ENCODE measurements around the gene WDR82.
A peak's percentile ranks its signal among the peaks of the same experiment; 100 is the strongest.

WDR82 gene

DNA sequence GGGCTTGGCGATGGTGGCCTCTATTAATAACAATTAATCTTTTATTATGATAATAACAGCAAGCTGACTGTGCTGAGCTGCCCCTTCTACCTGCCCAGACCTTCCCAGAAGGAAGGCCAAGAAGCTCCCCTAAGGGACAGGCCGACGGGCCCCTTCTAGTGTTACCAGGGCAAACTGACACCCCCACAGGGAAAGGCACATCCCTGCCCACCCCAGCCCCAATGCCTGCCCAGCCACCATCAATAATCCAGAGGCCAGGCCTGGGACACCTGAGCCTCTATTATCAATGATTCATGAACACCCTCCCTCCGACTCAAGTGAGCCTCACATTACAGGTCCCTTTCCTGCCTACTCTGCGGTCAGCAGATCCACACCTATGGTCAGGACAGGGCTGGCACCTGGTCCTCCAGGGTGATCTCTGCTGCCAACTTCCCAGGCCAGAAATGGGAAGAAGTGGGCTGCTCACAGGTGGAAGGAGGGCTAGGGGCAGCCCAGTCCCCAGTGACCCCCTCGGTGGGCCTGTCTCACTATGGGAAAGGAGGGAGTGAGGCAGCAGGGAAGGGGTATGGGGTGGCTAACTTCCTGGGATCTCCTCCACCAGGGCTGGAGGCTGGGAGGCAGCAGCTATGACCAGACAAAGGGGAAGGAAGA lies 41.3 kb downstream of the WDR82 start:
- DNase-seq (ENCODE audit: low read depth) = no peak

DNA sequence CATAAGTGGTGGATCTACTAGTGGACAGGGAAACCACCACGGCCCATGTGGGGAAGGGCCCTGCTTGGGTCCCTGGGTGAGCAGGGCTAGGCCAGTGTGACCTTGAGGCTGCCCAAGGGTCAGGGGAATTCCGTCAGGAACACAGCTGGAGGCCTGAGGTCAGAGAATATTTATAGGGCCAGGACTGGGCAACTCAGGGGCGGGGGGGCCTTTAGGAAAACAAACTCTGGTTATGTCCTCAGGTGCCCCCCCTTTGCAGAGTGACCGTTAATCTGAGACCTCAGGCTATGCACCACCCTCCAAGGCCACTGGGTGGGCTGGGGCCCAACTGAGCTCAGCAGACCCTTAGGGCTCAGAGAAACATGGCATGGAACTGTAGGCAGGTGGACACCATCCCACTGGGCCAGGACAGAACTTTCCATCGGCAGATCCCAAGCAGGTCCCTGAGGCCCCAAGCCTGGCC lies 42.0 kb downstream of the WDR82 start:
- DNase-seq (ENCODE audit: low read depth) = no peak

DNA sequence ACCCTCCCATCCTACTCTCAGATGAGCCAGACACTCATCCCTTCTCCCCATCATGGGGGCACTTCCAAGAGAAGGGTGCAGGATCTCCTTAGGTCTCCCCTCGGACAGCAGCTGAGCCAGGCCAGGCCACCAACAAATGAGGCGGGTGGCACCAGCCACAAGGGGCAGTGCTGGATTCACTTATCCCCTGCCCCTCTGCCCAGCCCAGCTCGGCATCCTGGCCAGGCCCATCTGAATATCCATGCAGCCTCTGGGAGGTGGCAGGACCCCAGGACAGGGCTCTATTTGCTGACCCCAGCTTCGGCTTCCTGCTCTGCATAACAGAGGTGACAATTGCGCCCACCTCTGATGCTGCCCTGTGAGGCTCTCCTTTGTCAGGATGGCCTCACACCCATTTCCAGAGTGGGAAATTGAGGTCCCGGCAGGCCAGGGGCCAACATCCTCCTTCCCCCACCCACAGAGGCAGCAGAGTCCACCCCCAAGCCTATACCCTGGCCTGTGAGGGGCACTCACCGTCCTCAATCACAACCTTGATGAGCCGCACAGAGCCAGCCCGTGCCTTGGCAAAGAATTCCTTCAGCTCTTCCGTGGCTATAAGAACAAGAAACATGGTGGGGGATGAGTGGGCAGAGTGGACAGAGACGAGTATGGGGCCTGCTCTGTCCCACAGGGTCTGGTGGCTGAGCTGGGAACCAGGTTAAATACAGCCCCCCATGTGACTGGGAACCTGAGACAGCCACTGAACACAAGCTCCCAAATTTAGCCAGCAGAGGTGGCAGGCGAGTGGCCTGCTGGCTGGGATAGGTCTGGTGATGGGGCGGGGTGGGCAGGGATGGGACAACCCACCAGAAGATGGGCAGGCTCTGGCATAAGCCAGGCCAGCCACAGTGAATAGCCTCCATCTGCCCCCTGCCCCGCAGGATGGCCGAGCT lies 43.7 kb downstream of the WDR82 start:
- no peak for DNase-seq (ENCODE audit: low read depth)

DNA sequence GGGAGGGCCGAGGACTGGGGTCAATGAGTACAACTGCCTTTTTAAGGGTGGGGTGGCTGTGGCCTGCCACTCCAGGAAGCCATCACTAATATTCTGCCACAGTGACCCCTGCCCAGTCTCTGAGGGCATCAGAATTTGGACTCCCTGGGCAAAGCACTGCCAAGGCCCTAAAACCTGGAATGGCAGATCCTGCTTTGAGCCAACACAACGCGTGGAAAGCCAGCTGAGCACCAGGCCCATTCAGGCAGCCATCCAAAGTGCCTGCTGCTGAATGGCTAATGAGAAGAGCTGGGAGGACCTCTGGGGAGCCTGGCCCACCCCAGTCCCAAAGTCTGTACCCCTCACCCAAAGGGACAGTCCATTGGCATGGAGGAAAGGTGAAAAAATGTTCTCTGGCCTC lies 44.5 kb downstream of the WDR82 start:
- DNase-seq (ENCODE audit: low read depth) = no peak

DNA sequence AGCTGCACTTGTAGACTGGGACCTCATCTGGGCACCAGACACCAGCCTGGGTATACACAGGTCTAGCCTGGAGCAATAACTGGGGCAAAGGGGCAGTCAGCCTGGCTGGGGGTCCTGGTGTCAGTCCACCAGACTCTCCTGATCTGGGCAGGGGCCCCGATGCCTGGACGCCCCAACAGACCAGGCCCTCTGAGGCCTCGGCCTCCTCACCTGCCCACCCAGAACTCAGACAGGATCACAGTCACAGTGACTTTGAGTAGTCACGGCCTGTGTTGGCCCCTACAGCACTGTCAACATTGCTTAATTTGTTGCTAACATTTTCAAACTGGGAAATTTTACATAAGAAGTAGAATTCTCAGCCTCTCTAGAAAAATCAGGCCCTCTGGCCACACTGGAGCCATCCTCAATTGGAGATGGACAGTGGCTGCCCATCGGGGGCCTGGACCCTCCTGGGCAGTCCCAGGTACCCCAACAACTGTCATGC lies 45.3 kb downstream of the WDR82 start:
- no peak for DNase-seq (ENCODE audit: low read depth)

DNA sequence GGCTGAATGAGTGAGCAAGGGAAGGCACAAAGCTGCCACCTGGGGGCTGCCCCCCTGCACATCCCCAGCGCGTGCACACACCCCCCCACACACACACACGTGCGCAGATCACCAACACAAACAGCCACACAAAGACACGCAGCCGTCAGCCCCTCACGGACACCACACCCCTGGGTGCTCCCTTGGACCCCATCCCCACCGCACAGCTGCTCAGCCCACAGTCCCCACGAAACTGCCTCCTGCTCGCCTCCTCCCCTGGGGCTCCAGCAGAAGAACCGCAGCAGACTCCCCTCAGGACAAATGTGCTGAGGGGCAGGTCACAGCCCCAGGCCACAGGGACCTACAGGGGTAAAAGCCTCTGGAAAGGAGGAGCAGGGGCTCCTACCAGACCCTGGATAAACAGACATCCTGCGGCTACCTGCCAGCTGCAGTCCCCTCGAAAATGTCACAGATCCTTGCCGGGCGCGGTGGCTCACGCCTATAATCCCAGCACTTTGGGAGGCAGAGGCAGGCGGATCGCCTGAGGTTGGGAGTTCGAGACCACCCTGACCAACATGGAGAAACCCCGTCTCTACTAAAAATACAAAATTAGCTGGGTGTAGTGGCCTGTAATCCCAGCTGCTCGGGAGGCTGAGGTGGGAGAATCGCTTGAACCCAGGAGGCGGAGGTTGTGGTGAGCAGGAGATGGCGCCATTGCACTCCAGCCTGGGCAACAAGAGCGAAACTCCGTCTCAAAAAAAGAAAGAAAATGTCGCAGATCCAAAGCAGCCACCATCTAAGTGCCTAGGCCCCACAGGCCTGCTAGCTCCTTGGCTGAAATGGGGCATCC lies 46.0 kb downstream of the WDR82 start:
- DNase-seq (ENCODE audit: low read depth) = no peak

DNA sequence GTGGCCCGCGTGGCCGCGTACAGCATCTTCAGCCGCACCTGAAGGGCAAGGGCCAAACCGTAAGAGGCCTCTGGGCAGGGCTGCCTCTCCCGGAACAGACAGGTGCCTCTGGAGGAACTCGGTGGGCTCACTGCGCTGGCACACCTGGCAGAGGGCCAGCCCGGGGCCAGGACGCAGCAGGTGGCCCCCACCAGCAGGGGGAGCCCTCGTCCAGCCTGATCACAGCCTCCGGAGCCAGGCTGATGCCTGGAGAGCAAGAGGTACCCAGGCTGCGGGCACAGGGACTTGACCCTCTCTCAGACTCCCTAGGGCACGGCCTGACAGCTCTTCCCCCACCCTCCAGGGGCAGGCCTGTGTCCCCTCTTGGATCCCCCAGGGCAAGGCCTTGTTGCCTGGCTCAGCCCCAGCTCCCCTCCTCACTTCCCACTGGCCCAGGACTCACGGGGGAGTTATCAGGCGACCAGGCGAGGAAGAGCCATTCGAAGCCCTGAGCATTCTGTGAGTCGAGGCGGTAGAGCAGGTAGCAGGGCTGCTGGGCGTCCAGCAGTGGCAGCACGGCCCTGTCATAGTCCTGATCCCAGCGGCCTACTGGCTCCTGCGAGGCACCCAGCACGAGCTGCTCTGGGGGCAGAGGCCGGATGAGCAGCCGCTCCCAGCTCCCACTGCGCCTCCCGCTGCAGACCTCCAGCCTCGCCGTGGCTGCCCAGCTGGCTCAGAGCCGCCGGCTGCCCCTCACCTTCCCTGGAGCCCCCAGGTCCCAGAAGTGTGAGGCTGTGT lies 46.8 kb downstream of the WDR82 start:
- DNase-seq (ENCODE audit: low read depth) = peak; percentile 74

DNA sequence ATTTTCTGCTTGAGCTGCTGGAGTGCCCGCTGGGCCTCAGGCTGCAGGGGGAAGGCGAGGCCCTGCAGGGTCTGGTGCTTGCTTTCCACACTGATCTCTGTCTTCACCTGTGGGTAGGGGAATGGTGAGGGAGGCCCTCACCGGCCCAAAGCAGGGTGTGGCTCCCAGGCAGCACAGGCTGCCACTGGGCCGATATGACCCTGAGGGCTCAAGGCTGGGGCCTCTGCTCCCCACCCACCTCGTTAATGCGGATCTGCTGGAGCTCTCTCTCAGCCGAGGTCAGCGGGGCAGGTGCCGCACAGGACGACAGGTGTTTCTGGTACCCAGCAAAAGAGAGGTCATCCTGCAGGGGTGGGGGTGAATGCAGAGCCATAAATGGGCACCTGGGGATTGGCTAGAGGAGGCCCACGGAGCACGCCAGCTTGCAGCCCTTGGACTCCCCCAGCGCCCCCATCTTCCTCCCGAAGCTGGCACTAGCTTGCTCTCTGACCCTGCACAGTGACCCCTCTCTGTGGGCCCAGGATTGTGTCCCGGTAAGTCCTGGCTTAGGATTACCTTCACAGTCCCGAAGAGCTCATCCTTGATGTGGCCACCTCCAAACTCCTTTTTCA lies 47.5 kb downstream of the WDR82 start:
- no peak for DNase-seq (ENCODE audit: low read depth)

DNA sequence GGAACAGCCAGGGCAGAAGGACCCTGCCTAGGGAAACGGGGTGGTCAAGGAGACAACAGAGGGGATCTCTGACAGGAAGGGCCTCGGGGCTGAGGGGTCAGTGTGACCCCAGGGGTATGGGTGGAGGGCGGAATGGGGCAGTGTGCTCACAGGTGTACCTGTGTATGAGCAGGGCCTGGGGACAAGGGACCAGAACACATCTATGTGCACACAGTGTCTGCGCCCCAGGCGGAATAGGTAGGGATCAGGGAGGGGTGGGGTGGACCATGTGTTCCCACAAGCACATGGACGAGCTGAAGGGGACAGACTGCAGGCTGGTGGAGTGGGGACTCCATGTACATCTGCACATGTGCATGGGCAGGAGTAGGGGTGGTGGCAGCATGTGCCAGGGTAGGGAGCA lies 48.0 kb downstream of the WDR82 start:
- DNase-seq (ENCODE audit: low read depth) = no peak

DNA sequence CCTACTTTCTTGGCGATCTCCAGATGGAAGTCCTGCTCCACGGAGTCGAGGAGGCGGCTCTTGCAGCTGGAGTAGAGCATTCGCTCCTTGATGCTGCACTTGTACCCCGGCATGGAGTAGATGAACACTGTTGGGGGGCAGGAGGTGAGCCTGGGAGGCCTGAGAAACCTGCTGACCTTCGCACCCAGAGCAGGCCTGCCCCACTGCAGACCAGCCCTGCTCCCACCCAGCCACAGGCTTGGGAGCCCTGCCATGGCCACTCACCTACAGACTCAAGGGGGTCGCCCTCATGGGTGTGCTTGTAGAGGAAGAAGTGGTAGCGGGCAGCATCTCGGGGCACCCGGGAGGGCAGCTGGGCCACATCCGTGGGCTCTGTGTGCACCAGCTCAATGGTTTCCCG lies 48.8 kb downstream of the WDR82 start:
- DNase-seq (ENCODE audit: low read depth) = no peak

DNA sequence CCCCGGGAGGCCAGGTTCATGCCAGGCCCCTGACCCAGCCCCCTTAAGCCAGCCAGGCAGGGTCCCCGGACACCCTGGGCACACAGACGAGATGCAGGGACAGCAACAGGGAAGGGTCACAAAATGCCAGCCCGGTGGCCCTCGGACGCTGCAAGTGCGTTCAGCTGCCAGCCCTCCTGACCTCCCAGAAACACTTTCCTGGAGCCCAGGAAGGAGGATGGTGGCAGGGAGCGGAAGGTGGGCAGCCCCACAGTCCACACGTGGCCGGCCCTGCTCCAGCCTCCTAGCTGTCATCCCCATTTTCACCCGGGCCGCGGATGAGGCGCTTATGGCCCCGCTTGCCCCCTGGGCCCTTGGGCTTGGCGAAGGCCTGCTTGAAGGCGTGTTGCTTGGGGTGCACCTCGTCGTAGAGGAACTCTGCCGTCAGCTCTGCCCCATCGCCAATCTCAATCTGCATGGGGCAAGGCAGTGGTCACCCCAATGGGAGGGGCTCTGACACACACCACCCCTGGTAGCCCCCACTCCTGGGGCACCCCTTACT lies 49.6 kb downstream of the WDR82 start:
- no peak for DNase-seq (ENCODE audit: low read depth)

DNA sequence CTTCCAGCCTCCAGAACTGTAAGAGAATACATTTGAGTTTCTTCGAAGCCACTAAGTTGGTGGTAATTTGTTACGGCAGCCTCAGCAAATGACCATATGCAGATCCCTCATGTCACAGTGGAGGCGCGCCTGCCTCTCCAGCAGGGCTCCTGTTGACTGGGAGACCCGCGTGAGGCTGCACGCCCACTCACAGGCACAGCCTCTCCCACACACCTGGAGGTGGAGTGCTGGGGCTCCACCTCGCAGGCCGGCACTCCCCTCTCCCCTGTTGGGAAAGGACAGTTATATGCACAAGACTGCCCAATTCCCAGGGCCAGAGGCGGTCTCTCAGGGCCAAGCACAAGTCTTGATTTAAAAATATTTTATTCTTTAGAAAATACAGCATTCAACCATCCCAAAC lies 50.2 kb downstream of the WDR82 start:
- no peak for DNase-seq (ENCODE audit: low read depth)

DNA sequence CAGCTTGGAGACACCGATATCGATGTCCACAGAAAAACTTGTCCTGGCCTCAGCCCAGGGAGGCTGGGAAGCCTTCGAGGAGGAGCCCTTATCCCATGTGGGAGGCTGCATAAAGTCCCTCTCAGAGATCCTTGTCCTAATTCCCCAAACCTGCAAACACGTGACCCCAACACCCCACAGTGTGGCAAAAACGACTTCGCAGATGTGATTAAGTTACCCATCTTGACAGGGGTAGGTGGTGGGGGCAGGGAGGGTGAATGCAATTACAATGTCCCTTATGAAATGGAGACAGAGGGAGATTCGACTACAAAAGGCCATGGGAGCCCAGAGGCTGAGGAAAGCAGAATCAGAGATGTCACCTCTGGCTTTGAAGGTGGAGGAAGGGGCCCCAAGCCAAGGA lies 50.7 kb downstream of the WDR82 start:
- DNase-seq (ENCODE audit: low read depth) = no peak

DNA sequence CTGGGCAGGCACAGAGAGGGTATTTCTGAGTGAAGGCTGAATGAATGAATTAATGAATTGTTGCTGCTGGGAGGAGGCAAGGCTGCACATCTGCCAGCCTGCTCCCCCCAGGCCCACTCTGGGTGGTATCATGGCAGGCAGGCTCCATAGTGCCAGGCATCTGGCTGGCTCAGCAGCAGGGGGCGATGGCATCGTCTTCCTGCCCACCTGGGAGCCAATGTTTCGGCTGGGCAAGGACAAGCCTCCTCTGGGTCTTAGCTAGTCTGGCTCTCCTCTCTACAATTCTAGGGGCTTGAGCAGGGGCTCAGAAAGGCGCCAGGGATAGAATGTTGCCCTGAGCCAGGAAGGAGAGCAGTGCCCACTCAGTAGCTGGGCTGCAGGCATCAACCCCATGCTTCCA lies 51.3 kb downstream of the WDR82 start:
- DNase-seq (ENCODE audit: low read depth) = no peak

DNA sequence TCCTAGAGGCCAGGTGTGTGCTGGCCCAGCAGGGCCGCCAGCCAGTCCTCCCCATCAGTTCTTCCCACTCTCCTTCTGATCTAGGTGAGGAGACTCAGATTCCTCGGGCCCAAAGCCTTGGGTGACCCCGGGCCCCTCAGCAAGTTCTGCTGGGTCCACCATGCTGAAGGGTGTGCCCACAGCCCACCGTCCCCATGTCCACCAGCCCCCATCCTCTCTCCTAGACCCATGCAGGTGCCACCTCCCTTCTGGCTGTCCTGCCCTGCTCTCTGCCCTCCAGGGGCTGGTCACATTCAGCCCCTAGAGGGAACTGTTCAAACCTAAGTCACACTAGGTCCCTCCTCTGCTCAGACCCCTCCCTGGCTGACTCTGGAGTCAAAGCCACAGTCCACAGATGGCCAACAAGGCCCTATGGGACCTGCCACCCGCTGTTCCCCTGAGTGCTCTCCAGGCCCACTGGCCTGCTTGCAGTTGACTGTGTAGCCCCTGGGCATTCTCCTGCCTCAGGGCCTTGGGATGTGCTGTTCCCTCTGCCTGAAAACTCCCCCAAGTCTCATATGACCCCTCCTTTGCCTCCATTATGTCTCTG lies 52.1 kb downstream of the WDR82 start:
- no peak for DNase-seq (ENCODE audit: low read depth)

DNA sequence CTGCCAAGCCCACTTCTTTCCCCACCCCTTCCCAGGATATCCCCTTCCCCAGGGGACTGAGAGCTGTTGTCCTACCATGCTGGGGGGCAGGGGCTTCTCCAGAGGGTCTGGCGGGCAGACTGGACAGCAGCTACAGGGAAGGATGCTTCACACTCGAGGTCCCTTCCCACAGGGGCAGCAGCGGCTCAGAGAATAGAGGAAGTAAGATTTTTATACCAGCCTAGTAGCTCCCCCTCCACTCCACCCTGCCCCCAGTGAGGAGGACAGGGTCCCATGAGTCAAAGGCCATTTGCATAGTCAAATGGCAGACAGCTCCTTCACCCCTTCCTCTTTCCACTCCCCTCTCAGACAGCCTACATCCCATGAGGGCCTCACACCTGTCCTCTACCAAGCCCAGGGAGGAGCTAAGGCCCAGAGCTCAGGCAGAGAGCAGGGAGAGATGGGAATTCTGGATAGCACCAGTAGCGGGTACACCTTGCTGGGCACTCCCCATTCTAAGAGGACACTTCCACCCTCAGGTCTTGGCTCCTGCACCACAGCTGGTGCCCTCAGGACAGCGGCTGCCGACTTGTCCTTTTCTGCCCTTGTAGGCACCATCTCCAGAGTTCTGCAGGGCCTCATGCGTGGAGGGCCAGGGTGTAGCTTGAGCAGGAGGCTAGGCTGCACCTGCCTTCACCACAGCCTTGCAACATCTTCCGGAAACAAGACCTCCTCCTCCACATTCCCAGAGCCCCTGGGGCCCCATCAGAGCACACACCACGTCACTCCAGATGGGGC lies 52.8 kb downstream of the WDR82 start, which contains the start of gene TLR9:
Gene TLR9, minus strand, starts transcription at position 194 of the 777 bp plus-strand sequence. Its CDS starts 116 bp downstream, at position 78.
- no peak for DNase-seq (ENCODE audit: low read depth)

DNA sequence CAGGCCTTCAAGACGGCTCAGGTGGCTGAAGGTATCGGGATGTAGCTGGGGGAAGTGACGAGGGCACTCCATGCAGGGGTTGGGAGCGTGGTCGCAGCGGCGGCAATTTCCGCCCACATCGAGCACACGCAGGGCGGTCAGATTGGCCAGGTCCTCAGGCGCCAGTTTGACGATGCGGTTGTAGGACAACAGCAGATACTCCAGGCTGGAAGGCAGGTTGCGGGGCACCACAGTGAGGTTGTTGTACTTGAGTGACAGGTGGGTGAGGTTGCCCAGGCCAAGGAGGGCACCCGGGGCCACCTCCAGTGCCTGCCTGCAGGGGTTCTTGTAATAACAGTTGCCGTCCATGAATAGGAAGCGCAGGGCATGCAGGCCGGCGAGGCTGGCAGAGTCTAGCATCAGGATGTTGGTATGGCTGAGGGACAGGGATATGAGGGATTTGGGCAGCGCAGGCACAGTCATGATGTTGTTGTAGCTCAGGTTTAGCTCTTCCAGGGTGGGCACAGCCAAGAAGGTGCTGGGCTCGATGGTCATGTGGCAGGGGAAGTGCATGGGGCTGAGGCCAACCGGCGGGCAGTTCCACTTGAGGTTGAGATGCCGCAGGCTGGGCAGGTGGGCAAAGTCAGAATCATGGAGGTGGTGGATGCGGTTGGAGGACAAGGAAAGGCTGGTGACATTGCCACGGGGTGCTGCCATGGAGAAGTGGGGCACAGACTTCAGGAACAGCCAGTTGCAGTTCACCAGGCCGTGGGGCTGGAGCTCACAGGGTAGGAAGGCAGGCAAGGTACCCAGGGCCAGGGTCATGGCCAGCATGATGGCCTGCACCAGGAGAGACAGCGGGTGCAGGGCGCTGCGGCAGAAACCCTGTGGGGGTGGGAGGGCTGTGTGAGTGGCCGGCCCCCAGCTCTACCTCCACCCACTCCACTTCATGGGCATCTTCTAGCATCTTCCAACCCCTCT lies 54.7 kb downstream of the WDR82 start:
- DNase-seq (ENCODE audit: low read depth) = no peak
